Neuronal stem cell (in vitro differentiated cells): ENCODE data around the gene ALOXE3.

Experiments used
- DNase-seq: peaks from one replicate; pipeline ENCODE4 v3.0.0-alpha.2; 2013; ENCODE audit warnings: low spot score
- H2AFZ ChIP-seq: one replicate; pipeline ENCODE4 v1.6.1; 2013; ENCODE audit warnings: mild to moderate bottlenecking, low read length, inconsistent platforms
- H2AK5ac ChIP-seq: 2 replicates; pipeline ENCODE4 v1.6.1; 2013; ENCODE audit warnings: low read depth, mild to moderate bottlenecking, inconsistent platforms, low read length, moderate library complexity, mixed read lengths
- H2BK120ac ChIP-seq: 2 replicates; pipeline ENCODE4 v1.6.1; 2013; ENCODE audit warnings: low read depth, mild to moderate bottlenecking, inconsistent platforms, low read length, moderate library complexity, mixed read lengths
- H2BK12ac ChIP-seq: one replicate; pipeline ENCODE4 v1.6.1; 2013; ENCODE audit warnings: low read length, inconsistent platforms
- H2BK15ac ChIP-seq: 2 replicates; pipeline ENCODE4 v1.6.1; 2013; ENCODE audit warnings: mild to moderate bottlenecking, low read length, inconsistent platforms, mixed read lengths
- H2BK5ac ChIP-seq: one replicate; pipeline ENCODE4 v1.6.1; 2013; ENCODE audit warnings: inconsistent platforms, mild to moderate bottlenecking, low read length, moderate library complexity
- H3K14ac ChIP-seq: one replicate; pipeline ENCODE4 v1.6.1; 2013; ENCODE audit warnings: low read length, inconsistent platforms
- H3K18ac ChIP-seq: 2 replicates; pipeline ENCODE4 v1.6.1; 2013; ENCODE audit warnings: low read length, inconsistent platforms
- H3K23ac ChIP-seq: 2 replicates; pipeline ENCODE4 v1.6.1; 2013; ENCODE audit warnings: low read depth, mild to moderate bottlenecking, mixed read lengths, low read length, inconsistent platforms; ENCODE audit not compliant: poor library complexity
- H3K27ac ChIP-seq: replicated peaks from 3 replicates; pipeline ENCODE4 v1.5.1; 2013; ENCODE audit warnings: low read length, inconsistent platforms
- H3K27me3 ChIP-seq, 3 experiments: 2 replicates each; pipeline ENCODE4 v1.6.1; 2013; ENCODE audit warnings: low read length in 3 of 3, mild to moderate bottlenecking in 2 of 3, inconsistent platforms in 1 of 3, low read depth in 1 of 3, mixed read lengths in 1 of 3, moderate library complexity in 1 of 3; ENCODE audit not compliant: control insufficient read depth in 3 of 3, insufficient read depth in 3 of 3
- H3K36me3 ChIP-seq, 2 donors: replicated peaks in 1 of 2; 2 replicates each; pipeline ENCODE4 v1.6.1; 2013; ENCODE audit warnings: low read length in 2 of 2; ENCODE audit not compliant: control insufficient read depth in 2 of 2, insufficient read depth in 2 of 2
- H3K4ac ChIP-seq: 2 replicates; pipeline ENCODE4 v1.6.1; 2013; ENCODE audit warnings: inconsistent platforms, mild to moderate bottlenecking, low read length, moderate library complexity
- H3K4me1 ChIP-seq, 2 donors: 1 replicate in 1 of 2; 2 replicates in 1 of 2; pipeline ENCODE4 v1.6.1; 2013; ENCODE audit warnings: low read length in 2 of 2, low read depth in 1 of 2; ENCODE audit not compliant: control insufficient read depth in 2 of 2, insufficient read depth in 1 of 2
- H3K4me2 ChIP-seq: one replicate; pipeline ENCODE4 v1.6.1; 2013; ENCODE audit warnings: mild to moderate bottlenecking, low read length, inconsistent platforms; ENCODE audit not compliant: insufficient read depth, poor library complexity, severe bottlenecking
- H3K4me3 ChIP-seq, 2 donors: 2 replicates each; pipeline ENCODE4 v1.5.1; 2013; ENCODE audit warnings: low read length in 2 of 2, mild to moderate bottlenecking in 2 of 2, inconsistent platforms in 1 of 2, moderate library complexity in 1 of 2
- H3K79me1 ChIP-seq: one replicate; pipeline ENCODE4 v1.6.1; 2013; ENCODE audit warnings: low read depth, mild to moderate bottlenecking, inconsistent platforms, low read length, moderate library complexity
- H3K9ac ChIP-seq: one replicate; pipeline ENCODE4 v1.6.1; 2013; ENCODE audit warnings: mild to moderate bottlenecking, low read depth, low read length, inconsistent platforms; ENCODE audit not compliant: poor library complexity
- H3K9me3 ChIP-seq, 2 donors: replicated peaks in 1 of 2; 2 replicates each; pipeline versions ENCODE3 to v1.6.1; 2013; ENCODE audit warnings: low read length in 2 of 2, mild to moderate bottlenecking in 2 of 2, inconsistent platforms in 1 of 2, low read depth in 1 of 2, mixed read lengths in 1 of 2, moderate library complexity in 1 of 2; ENCODE audit not compliant: control insufficient read depth in 2 of 2, insufficient read depth in 1 of 2
- H4K8ac ChIP-seq: one replicate; pipeline ENCODE4 v1.6.1; 2013; ENCODE audit warnings: low read depth, mild to moderate bottlenecking, inconsistent platforms, low read length, moderate library complexity
- H4K91ac ChIP-seq: one replicate; pipeline ENCODE4 v1.6.1; 2013; ENCODE audit warnings: low read length, low read depth, mild to moderate bottlenecking, inconsistent platforms; ENCODE audit not compliant: poor library complexity
- WGBS, 2 donors: extraction: QIAGEN DNeasy Blood & Tissue Kit; methylation state at CpG; one replicate each; pipeline ENCODE4 v1.1.7; 2013; ENCODE audit warnings: missing lambda C conversion rate in 2 of 2, mixed read lengths in 1 of 2; ENCODE audit not compliant: insufficient read length in 2 of 2, insufficient replicate concordance in 1 of 2; ENCODE audit errors: extremely low coverage in 2 of 2; 5-methylcytosine and 5-hydroxymethylcytosine counted together

Gene ALOXE3

GRCh38 chr17:8066841-8067775 is 51.2 kb downstream of the ALOXE3 start:
- Histone ChIP-seq H3K4me1 (peaks cover 0 to 6% of the 10 kb centered on the region in 2 donors), H3K36me3 (no peaks in the 10 kb centered on the region), H3K27ac (no peak overlapping the region), H2AK5ac (no peak overlapping the region), H3K23ac (no peak overlapping the region), H3K18ac (no peak overlapping the region), H3K9ac (no peak overlapping the region), H2BK5ac (no peak overlapping the region), H3K27me3 (peaks cover 11 to 88% (median 49%) of the 10 kb centered on the region in 3 experiments), H3K9me3 (peaks cover 0 to 2% of the 10 kb centered on the region in 2 donors), H2BK15ac (no peak overlapping the region), H3K4me3 (no peak overlapping the region), H2BK120ac (no peak overlapping the region), H3K79me1 (no peaks in the 10 kb centered on the region), H4K91ac (no peak overlapping the region), H3K4me2 (no peak overlapping the region), H3K14ac (no peak overlapping the region), H3K4ac (no peak overlapping the region), H4K8ac (no peak overlapping the region), H2BK12ac (no peak overlapping the region), H2AFZ (no peak overlapping the region)
- no peak for DNase-seq
- WGBS, 2 donors: no CpG with 5 or more reads among the region's 15 CpGs

- no peaks in the 10 kb centered on the region for H3K9me3 ChIP-seq
- no peak overlapping the region for H3K14ac ChIP-seq
- no peak overlapping the region for H2AFZ ChIP-seq
- peak overlapping the region; percentile 8 for H2BK15ac ChIP-seq
- H3K4me1 ChIP-seq: peaks cover 0 to 6% of the 10 kb centered on the region in 2 donors
- H2BK5ac ChIP-seq: no peak overlapping the region
- H3K27me3 ChIP-seq: peaks cover 3 to 90% (median 48%) of the 10 kb centered on the region in 3 experiments
- H4K8ac ChIP-seq: no peak overlapping the region
- H4K91ac ChIP-seq: no peak overlapping the region
- H3K4me2 ChIP-seq: no peak overlapping the region
- H3K4ac ChIP-seq: no peak overlapping the region
- no peak overlapping the region for H2BK120ac ChIP-seq
- no peak overlapping the region for H3K23ac ChIP-seq
- no peak for DNase-seq
- H3K27ac ChIP-seq: no peak overlapping the region
- peak overlapping the region; percentile 67 for H2AK5ac ChIP-seq
- H3K36me3 ChIP-seq: no peaks in the 10 kb centered on the region
- H3K18ac ChIP-seq: peak overlapping the region; percentile 46
- no peak overlapping the region for H3K9ac ChIP-seq
- H3K4me3 ChIP-seq: peak overlapping the region in 1 of 2 donors; percentile 61
- no peaks in the 10 kb centered on the region for H3K79me1 ChIP-seq
- H2BK12ac ChIP-seq: peak overlapping the region; percentile 89
- WGBS, 2 donors: no CpG with 5 or more reads among the region's 6 CpGs
Measured at GRCh38 chr17:8064561-8065019, 53.7 kb downstream of the ALOXE3 start.

DNA sequence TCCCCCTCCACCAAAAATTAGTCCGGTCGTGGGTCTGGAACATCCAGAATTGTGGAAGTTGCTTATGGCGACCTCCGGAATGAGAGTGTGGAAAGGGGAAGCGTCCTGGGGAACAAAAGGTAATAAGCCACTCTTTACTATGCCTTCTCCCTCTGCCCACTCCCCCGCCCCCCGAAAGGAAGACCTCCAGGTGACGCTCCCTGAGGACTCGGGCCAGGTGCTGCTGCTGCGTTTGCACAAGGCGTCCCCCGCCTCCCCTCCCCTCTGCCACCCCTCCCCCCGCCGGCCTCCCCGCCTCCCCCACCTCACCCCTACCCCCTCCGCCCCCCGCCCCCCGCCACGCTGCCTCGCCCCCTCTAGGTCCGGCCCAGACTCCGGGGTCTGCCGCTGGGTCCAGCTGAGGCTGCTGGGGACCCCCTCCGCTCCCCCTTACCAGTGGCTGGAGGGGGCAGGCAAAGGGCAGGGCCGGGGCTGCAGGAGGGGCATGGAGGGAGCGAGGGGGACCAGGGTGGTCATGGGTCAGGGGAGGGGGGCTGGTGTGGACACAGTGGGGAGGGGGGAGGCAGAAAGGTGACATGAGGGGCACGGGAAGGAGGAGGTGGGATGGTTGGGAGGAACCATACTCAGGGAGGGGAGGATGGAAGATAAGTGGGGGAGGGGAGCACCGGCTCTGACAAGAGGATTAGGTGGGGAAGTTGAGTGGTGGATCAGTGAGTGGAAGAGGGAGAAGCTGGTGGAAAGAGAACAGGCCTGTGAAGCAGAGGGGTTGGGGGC is 54.4 kb downstream of the ALOXE3 start:
- Histone ChIP-seq H2BK15ac (no peak overlapping the region), H3K9me3 (no peaks in the 10 kb centered on the region), H2AK5ac (peak overlapping the region; percentile 67), H3K9ac (peak overlapping the region; percentile 44), H3K4me1 (peaks cover 0 to 6% of the 10 kb centered on the region in 2 donors), H3K4ac (no peak overlapping the region), H4K91ac (no peak overlapping the region), H3K14ac (no peak overlapping the region), H3K4me2 (no peak overlapping the region), H2BK120ac (no peak overlapping the region), H2AFZ (no peak overlapping the region), H2BK5ac (no peak overlapping the region), H3K27ac (no peak overlapping the region), H3K18ac (no peak overlapping the region), H3K23ac (no peak overlapping the region), H3K4me3 (no peak overlapping the region), H2BK12ac (no peak overlapping the region), H3K36me3 (no peaks in the 10 kb centered on the region), H4K8ac (no peak overlapping the region), H3K27me3 (peaks cover 3 to 90% (median 51%) of the 10 kb centered on the region in 3 experiments), H3K79me1 (no peaks in the 10 kb centered on the region)
- no peak for DNase-seq
- no CpG with 5 or more reads among the region's 28 CpGs for WGBS, 2 donors
